GM21381 (cell line): ENCODE results near the gene ATP2B3.

ENCODE experiments used
- ATAC-seq: cut with Tn5 transposase; IDR thresholded peaks from one replicate; pipeline ENCODE4 v1.9.1; 2021; ENCODE audit warnings: mild to moderate bottlenecking, moderate library complexity; ENCODE audit not compliant: unreplicated experiment

The ATP2B3 gene

GRCh38 chrX:153564047-153564606 is 46.7 kb downstream of the ATP2B3 start:
- ATAC-seq = no peak

- no peak for ATAC-seq
Observed at GRCh38 chrX:153565996-153566580, 48.6 kb downstream of the ATP2B3 start.

GRCh38 chrX:153568451-153569011 is 51.1 kb downstream of the ATP2B3 start:
- ATAC-seq = no peak

- no peak for ATAC-seq
Observed at GRCh38 chrX:153569475-153569874, 52.0 kb downstream of the ATP2B3 start.

- no peak for ATAC-seq
Observed at GRCh38 chrX:153571534-153571908, 54.1 kb downstream of the ATP2B3 start.

- no peak for ATAC-seq
Observed at GRCh38 chrX:153572601-153573000, 55.2 kb downstream of the ATP2B3 start.

GRCh38 chrX:153573984-153574383 is 56.5 kb downstream of the ATP2B3 start:
- ATAC-seq = no peak

- ATAC-seq = no peak
Observed at GRCh38 chrX:153576239-153576870, 58.9 kb downstream of the ATP2B3 start.

- ATAC-seq = no peak
Observed at GRCh38 chrX:153576961-153577360, 59.5 kb downstream of the ATP2B3 start.

- no peak for ATAC-seq
Observed at GRCh38 chrX:153578200-153578835, 60.9 kb downstream of the ATP2B3 start.

GRCh38 chrX:153578889-153579288 is 61.4 kb downstream of the ATP2B3 start:
- no peak for ATAC-seq

- no peak for ATAC-seq
Observed at GRCh38 chrX:153580700-153581386, 63.4 kb downstream of the ATP2B3 start.

GRCh38 chrX:153582896-153583295 is 65.5 kb downstream of the ATP2B3 start:
- peak; percentile 95 for ATAC-seq

- no peak for ATAC-seq
Observed at GRCh38 chrX:153583433-153583832, 66.0 kb downstream of the ATP2B3 start.

GRCh38 chrX:153585827-153586226 is 68.4 kb downstream of the ATP2B3 start:
- no peak for ATAC-seq

- ATAC-seq = no peak
Observed at GRCh38 chrX:153587342-153587741, 69.9 kb downstream of the ATP2B3 start.

GRCh38 chrX:153588021-153588781 is 70.8 kb downstream of the ATP2B3 start:
- ATAC-seq = no peak

GRCh38 chrX:153588782-153589446 is 71.5 kb downstream of the ATP2B3 start:
- no peak for ATAC-seq

- ATAC-seq = no peak
Observed at GRCh38 chrX:153590961-153591956, 73.8 kb downstream of the ATP2B3 start.
